Measurements from ENCODE around the gene CD82.

Gene CD82

GRCh38 chr11:44574610-44575287, 9.3 kb downstream of the CD82 start:
- peak in 1 of 2 donors; percentile 22 for DNase-seq (ENCODE audit: low read depth in 2 of 2, low spot score in 1 of 2)

GRCh38 chr11:44575288-44575672, 9.8 kb downstream of the CD82 start:
- peak in 1 of 2 donors; percentile 31 for DNase-seq (ENCODE audit: low read depth in 2 of 2, low spot score in 1 of 2)

DNA sequence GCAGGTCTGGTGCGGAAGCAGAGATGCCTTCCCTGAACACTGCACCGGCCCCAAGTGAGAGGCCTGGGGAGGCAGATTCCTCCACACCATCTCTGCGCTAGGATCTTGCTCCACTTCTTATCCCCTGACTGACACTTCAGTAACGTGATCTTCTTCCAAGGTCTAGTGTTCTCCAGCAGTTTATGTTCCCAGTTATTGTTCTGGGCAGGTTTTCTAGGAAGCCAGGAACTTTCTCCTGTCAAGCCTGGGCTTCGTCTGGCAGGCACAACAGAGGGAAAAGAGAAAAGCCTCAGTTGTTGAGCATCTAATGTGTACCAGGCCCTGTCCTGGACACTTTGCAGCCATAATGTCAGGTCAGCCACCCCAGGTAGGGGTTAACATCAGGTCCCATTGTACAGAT, 10.5 kb downstream of the CD82 start:
- no peak for DNase-seq (ENCODE audit: low read depth in 2 of 2, low spot score in 1 of 2)

DNA sequence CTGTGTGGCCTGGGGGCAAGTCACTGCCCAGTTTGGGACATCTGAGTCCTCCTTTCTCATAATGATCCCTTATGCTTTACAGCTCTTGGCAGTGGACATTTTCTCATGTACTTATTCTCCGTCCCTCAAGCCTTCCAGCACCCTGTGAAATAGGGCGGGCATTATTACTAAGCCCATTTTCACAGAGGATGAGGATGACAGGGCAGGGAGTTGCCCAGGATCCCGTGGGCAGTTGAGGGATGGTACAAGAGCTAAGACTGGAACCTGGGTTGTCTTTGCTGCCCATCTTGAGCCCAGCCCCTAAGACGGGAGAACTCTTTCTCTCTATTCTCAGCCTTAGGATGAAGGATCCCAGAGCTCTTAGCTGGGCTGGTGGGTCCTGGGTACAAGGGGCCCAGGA, 11.2 kb downstream of the CD82 start:
- DNase-seq (ENCODE audit: low read depth in 2 of 2, low spot score in 1 of 2), result no peak

- no peak for DNase-seq (ENCODE audit: low read depth in 2 of 2, low spot score in 1 of 2)
These were observed 11.9 kb downstream of the CD82 start for GRCh38 chr11:44577231-44577830.

GRCh38 chr11:44578279-44578678, 12.8 kb downstream of the CD82 start:
- DNase-seq (ENCODE audit: low read depth in 2 of 2, low spot score in 1 of 2), result no peak

GRCh38 chr11:44579302-44579761, 13.9 kb downstream of the CD82 start:
- DNase-seq (ENCODE audit: low read depth in 2 of 2, low spot score in 1 of 2), result no peak

GRCh38 chr11:44580701-44581100, 15.2 kb downstream of the CD82 start:
- DNase-seq (ENCODE audit: low read depth in 2 of 2, low spot score in 1 of 2), result no peak

GRCh38 chr11:44581246-44581645, 15.8 kb downstream of the CD82 start:
- DNase-seq (ENCODE audit: low read depth in 2 of 2, low spot score in 1 of 2), result no peak

DNA sequence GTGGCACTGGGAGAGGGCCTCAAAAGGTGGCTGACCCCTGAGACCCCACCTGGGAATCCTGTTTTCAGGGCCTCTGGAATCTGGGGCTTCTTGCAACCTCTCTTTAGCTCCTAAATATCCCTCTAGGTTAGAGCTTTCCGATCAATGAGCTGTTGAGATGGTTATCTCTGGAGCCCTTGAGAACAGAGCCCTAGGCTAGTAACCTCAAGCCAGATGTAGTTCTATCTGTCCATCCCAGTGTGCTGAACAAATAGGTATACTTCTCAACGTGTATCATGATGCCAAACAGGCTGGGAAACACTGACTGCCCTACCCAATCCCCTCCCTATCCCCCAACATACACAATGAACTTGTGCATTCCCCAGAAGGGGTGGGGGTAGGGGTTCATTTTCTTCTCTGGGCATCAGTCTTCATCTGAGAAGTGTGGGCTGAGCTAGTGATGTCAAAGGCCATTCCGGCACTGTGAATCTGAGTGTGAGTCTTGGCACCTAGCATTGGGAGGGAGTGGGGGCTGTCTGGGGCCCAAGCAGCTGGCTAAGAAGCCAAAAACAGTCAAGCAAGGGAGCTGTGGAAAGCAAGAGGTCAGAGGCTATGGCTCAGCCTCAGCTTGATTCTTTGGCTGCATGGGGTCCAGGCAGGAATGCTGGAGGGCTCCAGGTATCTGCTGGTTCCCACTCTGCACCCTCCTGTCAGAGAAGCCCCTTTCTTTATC, 17.3 kb downstream of the CD82 start:
- DNase-seq (ENCODE audit: low read depth in 2 of 2, low spot score in 1 of 2), result no peak

- DNase-seq (ENCODE audit: low read depth in 2 of 2, low spot score in 1 of 2), result no peak
These were observed 17.8 kb downstream of the CD82 start for GRCh38 chr11:44583353-44583669.

DNA sequence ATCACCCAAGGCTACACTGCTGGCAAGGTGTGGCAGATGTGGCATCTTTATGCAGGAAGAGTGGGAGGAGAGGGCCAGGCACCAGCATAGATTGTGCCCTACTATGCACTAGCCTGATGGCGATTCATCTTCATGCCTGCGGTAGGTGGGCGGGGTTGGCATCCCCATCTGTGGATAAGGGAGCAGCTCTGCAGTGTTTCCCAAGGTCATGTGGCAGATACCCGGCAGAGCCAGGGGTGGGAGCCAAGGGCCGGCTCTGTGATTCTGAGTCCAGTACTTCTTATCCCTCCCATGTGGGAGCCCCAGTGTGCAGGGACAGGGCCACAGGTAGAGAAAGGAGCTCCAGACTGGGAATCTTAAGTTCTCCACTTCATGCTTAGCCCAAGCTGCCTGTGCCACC, 20.0 kb downstream of the CD82 start:
- DNase-seq (ENCODE audit: low read depth in 2 of 2, low spot score in 1 of 2), result no peak

DNA sequence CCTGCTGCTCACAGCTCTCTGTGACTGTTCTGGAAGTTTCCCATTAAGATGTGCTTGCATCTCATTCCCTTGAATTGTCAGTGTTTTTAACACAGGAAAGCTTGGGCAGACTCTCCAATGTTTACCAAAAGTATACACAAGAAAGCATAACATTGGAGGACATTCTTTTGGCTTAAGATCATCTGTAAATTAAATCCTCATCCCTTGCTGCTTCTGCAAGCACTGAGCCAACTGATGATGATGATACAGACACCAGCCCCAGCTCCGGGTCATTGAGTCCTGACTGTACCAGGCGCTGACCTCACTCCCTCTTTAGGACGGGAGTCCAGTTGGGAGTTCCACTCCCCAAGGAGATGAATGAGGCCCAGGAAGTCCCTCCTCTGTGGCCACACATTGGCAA, 23.8 kb downstream of the CD82 start:
- no peak for DNase-seq (ENCODE audit: low read depth in 2 of 2, low spot score in 1 of 2)

GRCh38 chr11:44590769-44591168, 25.3 kb downstream of the CD82 start:
- no peak for DNase-seq (ENCODE audit: low read depth in 2 of 2, low spot score in 1 of 2)

- no peak for DNase-seq (ENCODE audit: low read depth in 2 of 2, low spot score in 1 of 2)
These were observed 26.1 kb downstream of the CD82 start for GRCh38 chr11:44591557-44591956.

DNA sequence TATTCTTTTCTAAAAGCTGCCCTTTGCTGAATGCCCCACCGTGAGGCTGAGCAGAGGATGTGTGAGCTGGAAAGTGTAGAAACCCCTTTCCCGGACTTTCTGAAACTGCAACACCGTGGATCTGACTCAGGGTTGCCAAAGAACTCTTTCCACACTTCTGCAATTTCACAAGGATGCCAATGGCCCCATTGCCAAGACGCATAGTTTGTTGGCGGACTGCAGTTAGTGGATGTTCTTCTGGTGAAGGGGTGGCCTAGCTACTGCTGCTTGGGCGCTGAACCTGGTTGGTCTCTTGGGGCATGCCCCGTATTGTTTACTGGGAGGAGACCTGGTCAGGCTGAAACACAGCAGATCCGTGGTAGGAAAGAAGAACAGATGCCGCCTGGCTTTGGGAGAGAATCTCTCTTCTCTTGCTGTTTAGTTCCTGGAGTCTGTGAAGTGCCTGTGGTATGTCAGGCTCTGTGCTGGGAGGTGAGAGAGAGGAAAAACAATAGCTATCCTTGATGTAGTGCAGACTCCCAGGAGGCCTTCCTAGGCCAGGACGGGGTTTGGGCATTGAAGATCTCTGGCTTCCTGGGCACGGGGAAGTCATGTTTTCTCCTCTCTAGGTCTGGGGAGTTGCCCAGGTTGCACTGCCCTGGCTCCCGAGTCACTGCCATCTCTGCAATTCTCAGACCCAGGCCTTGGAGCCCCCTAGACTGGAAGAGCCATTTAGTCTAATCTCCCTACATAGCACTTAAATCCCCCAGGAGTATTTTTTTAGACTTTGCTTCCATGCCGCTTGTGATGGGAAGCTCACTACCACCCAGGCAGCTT, 26.9 kb downstream of the CD82 start:
- DNase-seq (ENCODE audit: low read depth in 2 of 2, low spot score in 1 of 2), result no peak

GRCh38 chr11:44593251-44593650, 27.8 kb downstream of the CD82 start:
- DNase-seq (ENCODE audit: low read depth in 2 of 2, low spot score in 1 of 2), result no peak

DNA sequence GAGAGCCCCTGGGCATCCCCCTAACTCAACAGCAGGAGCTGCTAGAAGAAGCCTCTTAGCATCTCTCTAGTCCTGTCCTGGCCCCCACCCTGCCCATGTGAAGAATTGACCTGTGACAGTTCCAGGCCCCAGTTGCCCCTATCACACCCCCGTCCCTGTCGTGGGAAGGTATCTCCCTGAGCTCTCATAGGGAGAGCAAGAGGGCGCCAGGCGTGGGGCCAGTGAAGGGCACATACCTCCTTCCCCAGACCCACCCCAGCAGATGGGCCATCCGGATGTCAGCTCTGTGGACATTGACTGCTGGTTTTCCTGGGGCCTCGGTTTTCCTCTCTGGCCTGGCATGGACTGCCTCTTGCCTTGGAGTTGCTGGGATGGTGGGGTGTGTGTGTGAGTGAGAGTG, 29.5 kb downstream of the CD82 start:
- DNase-seq (ENCODE audit: low read depth in 2 of 2, low spot score in 1 of 2), result no peak

GRCh38 chr11:44595964-44596381, 30.5 kb downstream of the CD82 start:
- DNase-seq (ENCODE audit: low read depth in 2 of 2, low spot score in 1 of 2), result no peak

- peak in 1 of 2 donors; percentile 37 for DNase-seq (ENCODE audit: low read depth in 2 of 2, low spot score in 1 of 2)
These were observed 31.2 kb downstream of the CD82 start for GRCh38 chr11:44596525-44597276.

Data from stimulated activated CD8-positive, alpha-beta memory T cell treated with anti-CD3 and anti-CD28 coated beads, Interleukin-4, amount 100 ng/mL, for 4 hours (primary cell).